BE2C (cell line): Measurements from ENCODE around the gene ELOVL7. TPM values are rescaled to one million over a fixed set of nuclear protein-coding genes. Genes with fewer than 3 reads are reported as not detected.

Experiments
- DNase-seq: peaks from one replicate; pipeline ENCODE4 v3.0.0-alpha.2; 2020
- H3K27me3 ChIP-seq: fragments of 250-450 bp; sonication (Bioruptor Pico); 2 replicates; pipeline ENCODE4 v1.5.1; 2020; ENCODE audit warnings: mild to moderate bottlenecking
- H3K36me3 ChIP-seq: fragments of 250-450 bp; sonication (Bioruptor Pico); 2 replicates; pipeline ENCODE4 v1.5.1; 2020; ENCODE audit warnings: mild to moderate bottlenecking
- H3K4me1 ChIP-seq: fragments of 250-450 bp; sonication (Bioruptor Pico); 2 replicates; pipeline ENCODE4 v1.5.1; 2020
- H3K4me3 ChIP-seq: 2 replicates; pipeline ENCODE4 v1.5.1; 2011; ENCODE audit warnings: low read depth, low read length
- H3K9me3 ChIP-seq: fragments of 250-450 bp; sonication (Bioruptor Pico); 2 replicates; pipeline ENCODE4 v1.5.1; 2020
- polyA plus RNA-seq: library from polyadenylated mRNA; unstranded; fragments of >200 nt; gene quantifications from one replicate; pipeline ENCODE4 v1.2.1, GENCODE V29; 2012; ENCODE audit warnings: low read depth, missing spikeins; ENCODE audit not compliant: insufficient read length, insufficient read depth
- TF ChIP-seq, protein P1 (sequence below): IDR thresholded peaks from 2 replicates; pipeline ENCODE4 v1.5.1; 2012; ENCODE audit warnings: mild to moderate bottlenecking, low read depth, low read length

The ELOVL7 gene
- 0.43 TPM for polyA plus RNA-seq

- peak; percentile 59 for DNase-seq
- Histone ChIP-seq H3K27me3 (peaks cover 69% of the 10 kb centered on the region), H3K4me1 (no peaks in the 10 kb centered on the region), H3K4me3 (peak within 1 kb of the TSS; percentile 61), H3K36me3 (no peaks in the 10 kb centered on the region), H3K9me3 (no peaks in the 10 kb centered on the region)
- TF ChIP-seq, protein P1, sequence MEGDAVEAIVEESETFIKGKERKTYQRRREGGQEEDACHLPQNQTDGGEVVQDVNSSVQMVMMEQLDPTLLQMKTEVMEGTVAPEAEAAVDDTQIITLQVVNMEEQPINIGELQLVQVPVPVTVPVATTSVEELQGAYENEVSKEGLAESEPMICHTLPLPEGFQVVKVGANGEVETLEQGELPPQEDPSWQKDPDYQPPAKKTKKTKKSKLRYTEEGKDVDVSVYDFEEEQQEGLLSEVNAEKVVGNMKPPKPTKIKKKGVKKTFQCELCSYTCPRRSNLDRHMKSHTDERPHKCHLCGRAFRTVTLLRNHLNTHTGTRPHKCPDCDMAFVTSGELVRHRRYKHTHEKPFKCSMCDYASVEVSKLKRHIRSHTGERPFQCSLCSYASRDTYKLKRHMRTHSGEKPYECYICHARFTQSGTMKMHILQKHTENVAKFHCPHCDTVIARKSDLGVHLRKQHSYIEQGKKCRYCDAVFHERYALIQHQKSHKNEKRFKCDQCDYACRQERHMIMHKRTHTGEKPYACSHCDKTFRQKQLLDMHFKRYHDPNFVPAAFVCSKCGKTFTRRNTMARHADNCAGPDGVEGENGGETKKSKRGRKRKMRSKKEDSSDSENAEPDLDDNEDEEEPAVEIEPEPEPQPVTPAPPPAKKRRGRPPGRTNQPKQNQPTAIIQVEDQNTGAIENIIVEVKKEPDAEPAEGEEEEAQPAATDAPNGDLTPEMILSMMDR: peak; percentile 26
These were observed at the start of gene ELOVL7 for GRCh38 chr5:60843936-60844905. TSS of gene ELOVL7 (minus strand) at chr5:60844269. CDS start at chr5:60787397, 56,872 bp downstream.

GRCh38 chr5:60893521-60893920 is 49.5 kb upstream of the ELOVL7 start:
- no peaks in the 10 kb centered on the region; the same call in 1 of the 2 replicates for H3K4me1 ChIP-seq
- no peak for DNase-seq
- no peak overlapping the region for H3K4me3 ChIP-seq
- no peaks in the 10 kb centered on the region for H3K27me3 ChIP-seq
- TF ChIP-seq, protein P1: no peak
- H3K9me3 ChIP-seq: no peaks in the 10 kb centered on the region
- H3K36me3 ChIP-seq: peaks cover 27% of the 10 kb centered on the region

GRCh38 chr5:60891667-60892066 is 47.6 kb upstream of the ELOVL7 start:
- DNase-seq: peak; percentile 14
- Histone ChIP-seq H3K9me3 (no peaks in the 10 kb centered on the region), H3K4me1 (no peaks in the 10 kb centered on the region; the same call in 1 of the 2 replicates), H3K4me3 (no peak overlapping the region), H3K27me3 (no peaks in the 10 kb centered on the region), H3K36me3 (peaks cover 21% of the 10 kb centered on the region)
- TF ChIP-seq, protein P1: no peak

DNA sequence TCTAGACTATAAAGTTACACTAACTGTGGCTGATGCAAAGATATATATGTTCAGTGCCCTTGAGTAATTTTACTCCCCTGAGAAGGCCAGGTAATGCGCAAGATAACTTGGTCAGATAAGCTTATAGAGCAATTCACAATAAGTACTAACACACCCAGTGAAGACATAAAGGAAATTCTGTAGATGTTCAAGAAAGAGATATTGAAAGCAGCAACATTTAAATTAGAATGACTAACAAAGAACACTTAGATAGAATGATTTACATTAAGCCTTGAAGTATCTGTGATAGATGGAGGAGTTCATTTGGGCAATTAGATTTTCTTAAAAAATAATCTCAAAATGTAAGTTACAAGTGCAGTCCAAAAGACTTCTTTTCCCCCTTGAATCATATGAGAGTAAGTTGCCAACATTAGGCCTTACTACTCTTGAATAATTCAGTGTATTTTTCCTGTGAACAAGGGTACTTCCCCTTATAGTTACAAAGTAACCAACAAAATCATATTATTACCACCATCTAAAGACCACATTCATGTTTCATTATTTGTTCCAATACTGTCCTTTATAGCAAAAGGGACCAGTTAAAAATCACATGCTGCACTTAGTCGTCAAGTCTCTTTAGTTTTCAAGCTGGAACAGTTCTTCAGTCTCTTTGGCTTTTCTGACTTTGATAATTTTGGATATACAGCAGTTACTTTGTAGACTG is 44.4 kb upstream of the ELOVL7 start:
- H3K9me3 ChIP-seq: no peaks in the 10 kb centered on the region
- TF ChIP-seq, protein P1: no peak
- no peak overlapping the region for H3K4me3 ChIP-seq
- H3K36me3 ChIP-seq: peaks cover 16% of the 10 kb centered on the region
- no peaks in the 10 kb centered on the region for H3K27me3 ChIP-seq
- H3K4me1 ChIP-seq: no peaks in the 10 kb centered on the region; the same call in 1 of the 2 replicates
- no peak for DNase-seq

GRCh38 chr5:60887746-60888145 is 43.7 kb upstream of the ELOVL7 start:
- no peak for DNase-seq
- peaks cover 9% of the 10 kb centered on the region for H3K36me3 ChIP-seq
- no peaks in the 10 kb centered on the region for H3K27me3 ChIP-seq
- TF ChIP-seq, protein P1: no peak
- no peaks in the 10 kb centered on the region; the same call in 1 of the 2 replicates for H3K4me1 ChIP-seq
- H3K4me3 ChIP-seq: no peak overlapping the region
- no peaks in the 10 kb centered on the region for H3K9me3 ChIP-seq
